ENCODE measurements around the gene ATXN2.

DNA sequence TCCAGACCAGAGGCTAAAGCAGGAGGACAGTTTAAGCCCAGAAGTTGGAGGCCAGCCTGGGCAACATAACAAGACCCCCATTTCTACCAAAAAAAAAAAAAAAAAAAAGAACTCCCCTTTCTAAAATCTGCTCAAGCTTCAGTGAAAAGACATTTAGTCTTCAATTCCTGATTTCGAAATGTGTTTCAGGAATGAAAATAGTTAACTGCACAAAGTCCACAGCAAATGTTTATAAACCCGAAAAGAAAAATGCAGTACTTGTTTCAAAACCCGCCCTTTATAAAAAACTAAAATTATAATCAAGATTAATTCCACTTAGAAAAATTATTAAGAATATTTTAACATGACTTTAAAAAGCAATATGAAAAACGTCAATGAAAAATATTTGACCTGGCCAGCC is 12.1 kb downstream of the ATXN2 start:
- TF ChIP-seq, protein P1, sequence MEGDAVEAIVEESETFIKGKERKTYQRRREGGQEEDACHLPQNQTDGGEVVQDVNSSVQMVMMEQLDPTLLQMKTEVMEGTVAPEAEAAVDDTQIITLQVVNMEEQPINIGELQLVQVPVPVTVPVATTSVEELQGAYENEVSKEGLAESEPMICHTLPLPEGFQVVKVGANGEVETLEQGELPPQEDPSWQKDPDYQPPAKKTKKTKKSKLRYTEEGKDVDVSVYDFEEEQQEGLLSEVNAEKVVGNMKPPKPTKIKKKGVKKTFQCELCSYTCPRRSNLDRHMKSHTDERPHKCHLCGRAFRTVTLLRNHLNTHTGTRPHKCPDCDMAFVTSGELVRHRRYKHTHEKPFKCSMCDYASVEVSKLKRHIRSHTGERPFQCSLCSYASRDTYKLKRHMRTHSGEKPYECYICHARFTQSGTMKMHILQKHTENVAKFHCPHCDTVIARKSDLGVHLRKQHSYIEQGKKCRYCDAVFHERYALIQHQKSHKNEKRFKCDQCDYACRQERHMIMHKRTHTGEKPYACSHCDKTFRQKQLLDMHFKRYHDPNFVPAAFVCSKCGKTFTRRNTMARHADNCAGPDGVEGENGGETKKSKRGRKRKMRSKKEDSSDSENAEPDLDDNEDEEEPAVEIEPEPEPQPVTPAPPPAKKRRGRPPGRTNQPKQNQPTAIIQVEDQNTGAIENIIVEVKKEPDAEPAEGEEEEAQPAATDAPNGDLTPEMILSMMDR (IDR thresholded peaks at IDR 0.05; ENCODE audit: low read length) = no peak
- TF ChIP-seq EZH2 (IDR thresholded peaks at IDR 0.05; ENCODE audit: borderline replicate concordance, low read length) = no peak
